ENCODE measurements around the gene SIM2.

DNA sequence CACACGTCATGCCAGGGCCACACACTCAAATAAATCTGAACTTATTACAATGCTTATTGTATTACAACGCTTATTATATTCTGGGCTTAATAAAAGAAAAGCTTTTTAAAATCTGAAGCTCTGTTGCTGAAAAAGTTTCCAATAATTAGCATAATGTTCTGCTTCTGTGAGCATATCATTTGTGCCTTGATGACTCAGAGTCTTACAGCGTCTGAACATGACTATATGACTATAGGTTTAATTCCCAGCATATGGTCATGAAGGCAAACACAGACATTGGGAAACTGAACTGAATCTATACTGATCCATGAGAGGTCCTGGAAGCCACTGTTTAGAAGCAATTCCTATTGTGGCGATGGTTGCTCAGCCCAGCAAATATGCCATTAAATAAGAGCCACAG, 66.3 kb downstream of the SIM2 start:
- TF ChIP-seq POLR2A (IDR thresholded peaks at IDR 0.05) (no peak), POLR2AphosphoS5 (IDR thresholded peaks at IDR 0.05) (no peak), EP300 (IDR thresholded peaks at IDR 0.05) (no peak)
- TF ChIP-seq, protein P1, sequence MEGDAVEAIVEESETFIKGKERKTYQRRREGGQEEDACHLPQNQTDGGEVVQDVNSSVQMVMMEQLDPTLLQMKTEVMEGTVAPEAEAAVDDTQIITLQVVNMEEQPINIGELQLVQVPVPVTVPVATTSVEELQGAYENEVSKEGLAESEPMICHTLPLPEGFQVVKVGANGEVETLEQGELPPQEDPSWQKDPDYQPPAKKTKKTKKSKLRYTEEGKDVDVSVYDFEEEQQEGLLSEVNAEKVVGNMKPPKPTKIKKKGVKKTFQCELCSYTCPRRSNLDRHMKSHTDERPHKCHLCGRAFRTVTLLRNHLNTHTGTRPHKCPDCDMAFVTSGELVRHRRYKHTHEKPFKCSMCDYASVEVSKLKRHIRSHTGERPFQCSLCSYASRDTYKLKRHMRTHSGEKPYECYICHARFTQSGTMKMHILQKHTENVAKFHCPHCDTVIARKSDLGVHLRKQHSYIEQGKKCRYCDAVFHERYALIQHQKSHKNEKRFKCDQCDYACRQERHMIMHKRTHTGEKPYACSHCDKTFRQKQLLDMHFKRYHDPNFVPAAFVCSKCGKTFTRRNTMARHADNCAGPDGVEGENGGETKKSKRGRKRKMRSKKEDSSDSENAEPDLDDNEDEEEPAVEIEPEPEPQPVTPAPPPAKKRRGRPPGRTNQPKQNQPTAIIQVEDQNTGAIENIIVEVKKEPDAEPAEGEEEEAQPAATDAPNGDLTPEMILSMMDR (IDR thresholded peaks at IDR 0.05), result no peak

Data from gastroesophageal sphincter (tissue), 3 donors.